Ureter (tissue), 1 donor: ENCODE results near the gene GCC1. TPM values are rescaled to one million over a fixed set of nuclear protein-coding genes. Genes with fewer than 3 reads are reported as not detected.
A peak's percentile ranks its signal among the peaks of the same experiment; 100 is the strongest.

Experiments
- DNase-seq: peaks from one replicate; pipeline ENCODE4 v3.0.0-alpha.2; 2020; ENCODE audit warnings: low spot score
- total RNA-seq: library from RNA; stranded (reverse); gene quantifications from one replicate; pipeline ENCODE4 v1.2.4, GENCODE V29; 2023
- donor health status: DM: yes; HTN: yes; CAD: no.

The GCC1 gene
- total RNA-seq: 15.7 TPM

- DNase-seq: peak; percentile 94
These were observed at the start of gene GCC1 for GRCh38 chr7:127585044-127585953. TSS of gene GCC1 (minus strand) at chr7:127585596. CDS start at chr7:127585182, 414 bp downstream.

GRCh38 chr7:127632276-127632910 is 47.0 kb upstream of the GCC1 start:
- DNase-seq: no peak

GRCh38 chr7:127629268-127629854 is 44.0 kb upstream of the GCC1 start:
- no peak for DNase-seq

GRCh38 chr7:127628445-127628844 is 43.0 kb upstream of the GCC1 start:
- DNase-seq: no peak

GRCh38 chr7:127625331-127625730 is 39.9 kb upstream of the GCC1 start:
- DNase-seq: no peak

- DNase-seq: no peak
These were observed 35.2 kb upstream of the GCC1 start for GRCh38 chr7:127620406-127621233.

- no peak for DNase-seq
These were observed 34.4 kb upstream of the GCC1 start for GRCh38 chr7:127619681-127620405.

- no peak for DNase-seq
These were observed 33.4 kb upstream of the GCC1 start for GRCh38 chr7:127618775-127619174.

- DNase-seq: no peak
These were observed 32.6 kb upstream of the GCC1 start, which contains the start of gene PAX4 for GRCh38 chr7:127618042-127618441. TSS of gene PAX4 (minus strand) at chr7:127618142. CDS start at chr7:127615928, 2,214 bp downstream.

GRCh38 chr7:127616724-127617123 is 31.3 kb upstream of the GCC1 start:
- no peak for DNase-seq

- DNase-seq: no peak
These were observed 26.9 kb upstream of the GCC1 start for GRCh38 chr7:127612263-127612662.

GRCh38 chr7:127609297-127609696 is 23.9 kb upstream of the GCC1 start:
- DNase-seq: no peak

GRCh38 chr7:127608446-127608845 is 23.1 kb upstream of the GCC1 start:
- DNase-seq: no peak

GRCh38 chr7:127600885-127601284 is 15.5 kb upstream of the GCC1 start:
- no peak for DNase-seq

- DNase-seq: no peak
These were observed 12.9 kb upstream of the GCC1 start for GRCh38 chr7:127598318-127598717.

GRCh38 chr7:127595737-127596136 is 10.3 kb upstream of the GCC1 start:
- DNase-seq: no peak

GRCh38 chr7:127594490-127594889 is 9.1 kb upstream of the GCC1 start:
- DNase-seq: no peak

- DNase-seq: no peak
These were observed 7.2 kb upstream of the GCC1 start for GRCh38 chr7:127592550-127592949.

- no peak for DNase-seq
These were observed 6.2 kb upstream of the GCC1 start for GRCh38 chr7:127591591-127591990.

- DNase-seq: no peak
These were observed 5.8 kb upstream of the GCC1 start for GRCh38 chr7:127591189-127591588.

- DNase-seq: no peak
These were observed 4.5 kb upstream of the GCC1 start for GRCh38 chr7:127589896-127590295.
